Stimulated activated memory B cell treated with anti-CD40 and anti-IgM and Interleukin-4, amounts not matched to agents 10 μg/mL and 1 μg/mL and 100 μg/mL, for 72 hours (primary cell): ENCODE results near the gene DYNLL2.
"Not testable (repeated sequence)": the region's sequence is repeated elsewhere in the genome, so short reads cannot be mapped to it uniquely, and the experiment has no call there.

Experiments used
- ATAC-seq: fragments of 150-1000 bp; cut with Tn5 transposase; 2 replicates; pipeline ENCODE4 v1.10.0; 2021
- H3K27ac Mint-ChIP-seq: one replicate; pipeline ENCODE4 v1.8.0; 2022; ENCODE audit warnings: mild to moderate bottlenecking, mixed read lengths
- H3K27me3 Mint-ChIP-seq: one replicate; pipeline ENCODE4 v1.8.0; 2022; ENCODE audit warnings: mixed read lengths
- H3K36me3 Mint-ChIP-seq: one replicate; pipeline ENCODE4 v1.8.0; 2022; ENCODE audit warnings: mixed read lengths
- H3K4me1 Mint-ChIP-seq: one replicate; pipeline ENCODE4 v1.8.0; 2022; ENCODE audit warnings: mixed read lengths
- H3K4me3 Mint-ChIP-seq: one replicate; pipeline ENCODE4 v1.8.0; 2022; ENCODE audit warnings: mild to moderate bottlenecking, moderate library complexity, mixed read lengths
- H3K9me3 Mint-ChIP-seq: one replicate; pipeline ENCODE4 v1.8.0; 2022; ENCODE audit warnings: mixed read lengths

The DYNLL2 gene

DNA sequence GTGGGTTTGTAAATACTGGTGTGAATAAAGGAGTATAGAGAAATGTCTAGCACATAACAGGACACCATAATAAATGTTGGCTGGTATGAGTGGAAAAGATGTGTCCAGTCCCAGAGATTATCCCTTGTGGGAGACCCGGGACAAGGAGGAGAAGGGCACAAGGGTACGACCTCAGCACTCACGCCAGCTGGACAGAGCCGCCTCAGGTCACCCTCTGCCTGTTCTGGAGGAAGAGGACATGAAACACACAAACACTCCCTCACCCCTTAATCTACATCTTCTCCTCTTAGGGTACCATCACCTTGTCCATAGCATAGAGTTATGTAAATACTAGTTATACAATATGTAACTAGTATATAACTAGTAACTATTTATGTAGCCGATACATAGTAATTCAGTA lies 26.8 kb downstream of the DYNLL2 start:
- Mint-ChIP-seq H3K36me3 (no peaks in the 10 kb centered on the region), H3K27me3 (peaks cover 9% of the 10 kb centered on the region), H3K4me3 (no peak overlapping the region), H3K9me3 (no peaks in the 10 kb centered on the region), H3K27ac (no peak overlapping the region), H3K4me1 (no peaks in the 10 kb centered on the region)
- ATAC-seq = no peak

GRCh38 chr17:58111676-58112075 lies 28.5 kb downstream of the DYNLL2 start:
- no peak overlapping the region for H3K27ac Mint-ChIP-seq
- no peaks in the 10 kb centered on the region for H3K4me1 Mint-ChIP-seq
- no peak for ATAC-seq
- H3K4me3 Mint-ChIP-seq = no peak overlapping the region
- no peaks in the 10 kb centered on the region for H3K9me3 Mint-ChIP-seq
- no peaks in the 10 kb centered on the region for H3K36me3 Mint-ChIP-seq
- peaks cover 26% of the 10 kb centered on the region for H3K27me3 Mint-ChIP-seq

- Mint-ChIP-seq H3K4me1 (no peaks in the 10 kb centered on the region), H3K9me3 (no peaks in the 10 kb centered on the region), H3K27ac (no peak overlapping the region), H3K27me3 (peaks cover 38% of the 10 kb centered on the region), H3K36me3 (no peaks in the 10 kb centered on the region), H3K4me3 (no peak overlapping the region)
- peak; percentile 76 for ATAC-seq
Observed at GRCh38 chr17:58112970-58113631, 29.9 kb downstream of the DYNLL2 start.

DNA sequence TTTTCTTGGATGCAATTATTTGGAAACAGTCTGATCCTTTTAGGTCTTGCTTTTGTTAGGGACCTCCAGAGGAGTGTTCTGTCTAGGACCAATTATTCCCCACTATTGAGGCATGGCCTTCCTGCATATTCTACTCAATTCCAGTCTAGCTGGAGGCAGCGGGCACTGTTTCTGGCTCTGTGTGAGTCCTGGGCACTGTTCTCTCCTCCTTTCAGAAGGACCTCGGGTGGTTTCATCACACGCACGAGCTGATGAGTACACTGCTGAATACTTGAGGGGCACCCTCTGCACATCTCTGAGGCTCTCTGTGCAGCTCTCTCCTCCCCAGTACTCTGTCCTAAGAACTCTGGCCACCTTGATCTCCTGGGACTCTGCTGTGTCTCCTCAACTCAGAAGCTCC lies 30.7 kb downstream of the DYNLL2 start:
- Mint-ChIP-seq H3K27me3 (peaks cover 43% of the 10 kb centered on the region), H3K4me1 (no peaks in the 10 kb centered on the region), H3K36me3 (no peaks in the 10 kb centered on the region), H3K4me3 (no peak overlapping the region), H3K9me3 (no peaks in the 10 kb centered on the region), H3K27ac (no peak overlapping the region)
- no peak for ATAC-seq

GRCh38 chr17:58117382-58117781 lies 34.2 kb downstream of the DYNLL2 start:
- Mint-ChIP-seq H3K9me3 (no peaks in the 10 kb centered on the region), H3K36me3 (no peaks in the 10 kb centered on the region), H3K27me3 (peaks cover 47% of the 10 kb centered on the region), H3K4me3 (no peak overlapping the region), H3K4me1 (no peaks in the 10 kb centered on the region), H3K27ac (no peak overlapping the region)
- ATAC-seq = no peak

DNA sequence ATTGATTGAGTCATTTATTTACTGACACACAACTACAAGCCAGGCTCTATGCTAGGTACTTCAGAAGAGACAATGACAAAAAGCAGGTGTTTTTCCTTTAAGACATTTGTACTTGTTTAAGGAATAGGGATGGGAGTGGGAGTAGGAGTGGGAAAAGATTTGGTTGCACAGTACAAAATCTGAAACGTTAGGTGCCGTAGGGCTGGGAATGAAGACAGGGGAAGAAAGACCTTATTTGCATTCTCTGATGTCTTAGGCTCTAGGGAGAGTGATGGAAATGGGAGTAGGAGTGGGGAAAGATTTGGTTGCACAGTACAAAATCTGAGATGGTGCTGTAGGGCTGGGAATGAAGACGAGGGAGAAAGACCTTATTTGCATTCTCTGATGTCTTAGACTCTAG lies 36.3 kb downstream of the DYNLL2 start:
- Mint-ChIP-seq H3K9me3 (no peaks in the 10 kb centered on the region), H3K4me1 (no peaks in the 10 kb centered on the region), H3K27me3 (peaks cover 47% of the 10 kb centered on the region), H3K36me3 (no peaks in the 10 kb centered on the region), H3K27ac (no peak overlapping the region), H3K4me3 (no peak overlapping the region)
- no peak for ATAC-seq

GRCh38 chr17:58120195-58120822 lies 37.1 kb downstream of the DYNLL2 start:
- Mint-ChIP-seq H3K36me3 (no peaks in the 10 kb centered on the region), H3K27ac (no peak overlapping the region), H3K4me3 (no peak overlapping the region), H3K9me3 (no peaks in the 10 kb centered on the region), H3K27me3 (peaks cover 46% of the 10 kb centered on the region), H3K4me1 (no peaks in the 10 kb centered on the region)
- ATAC-seq = no peak

GRCh38 chr17:58121925-58122324 lies 38.7 kb downstream of the DYNLL2 start:
- no peaks in the 10 kb centered on the region for H3K9me3 Mint-ChIP-seq
- H3K27me3 Mint-ChIP-seq = peaks cover 38% of the 10 kb centered on the region
- H3K4me1 Mint-ChIP-seq = no peaks in the 10 kb centered on the region
- ATAC-seq = no peak
- H3K4me3 Mint-ChIP-seq = no peak overlapping the region
- H3K36me3 Mint-ChIP-seq = no peaks in the 10 kb centered on the region
- H3K27ac Mint-ChIP-seq = no peak overlapping the region

GRCh38 chr17:58127846-58128245 lies 44.6 kb downstream of the DYNLL2 start:
- no peak for ATAC-seq
- no peaks in the 10 kb centered on the region for H3K4me1 Mint-ChIP-seq
- no peak overlapping the region for H3K4me3 Mint-ChIP-seq
- no peaks in the 10 kb centered on the region for H3K36me3 Mint-ChIP-seq
- H3K27me3 Mint-ChIP-seq = peaks cover 46% of the 10 kb centered on the region
- no peak overlapping the region for H3K27ac Mint-ChIP-seq
- no peaks in the 10 kb centered on the region for H3K9me3 Mint-ChIP-seq

- H3K4me3 Mint-ChIP-seq, H3K4me1 Mint-ChIP-seq, H3K36me3 Mint-ChIP-seq, H3K27ac Mint-ChIP-seq, ATAC-seq: not testable (repeated sequence)
- Mint-ChIP-seq H3K9me3 (peaks cover 12% of the 10 kb centered on the region), H3K27me3 (peaks cover 80% of the 10 kb centered on the region)
Observed at GRCh38 chr17:58132697-58133096, 49.5 kb downstream of the DYNLL2 start.

- peaks cover 12% of the 10 kb centered on the region for H3K9me3 Mint-ChIP-seq
- no peak overlapping the region for H3K4me3 Mint-ChIP-seq
- H3K27me3 Mint-ChIP-seq = peaks cover 79% of the 10 kb centered on the region
- no peak for ATAC-seq
- H3K36me3 Mint-ChIP-seq = no peaks in the 10 kb centered on the region
- H3K27ac Mint-ChIP-seq = no peak overlapping the region
- H3K4me1 Mint-ChIP-seq = no peaks in the 10 kb centered on the region
Observed at GRCh38 chr17:58136669-58137279, 53.6 kb downstream of the DYNLL2 start.

GRCh38 chr17:58141505-58141904 lies 58.3 kb downstream of the DYNLL2 start:
- H3K36me3 Mint-ChIP-seq = peaks cover 24% of the 10 kb centered on the region
- no peak overlapping the region for H3K27ac Mint-ChIP-seq
- no peak overlapping the region for H3K4me3 Mint-ChIP-seq
- ATAC-seq = no peak
- H3K4me1 Mint-ChIP-seq = no peaks in the 10 kb centered on the region
- H3K27me3 Mint-ChIP-seq = peaks cover 64% of the 10 kb centered on the region
- H3K9me3 Mint-ChIP-seq = peaks cover 24% of the 10 kb centered on the region

DNA sequence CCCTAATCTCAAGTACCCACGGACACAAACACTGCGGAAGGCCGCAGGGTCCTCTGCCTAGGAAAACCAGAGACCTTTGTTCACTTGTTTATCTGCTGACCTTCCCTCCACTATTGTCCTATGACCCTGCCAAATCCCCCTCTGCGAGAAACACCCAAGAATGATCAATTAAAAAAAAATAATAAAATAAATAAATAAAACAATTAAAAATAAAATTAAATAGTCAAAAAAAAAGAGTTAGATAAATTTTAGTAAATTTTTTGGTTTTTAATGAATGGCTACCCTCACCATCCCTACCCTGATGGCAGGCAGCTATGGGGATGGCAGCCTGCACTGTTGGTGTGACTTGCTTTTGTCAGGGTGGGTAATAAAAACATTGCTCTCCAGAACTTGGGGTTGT lies 60.1 kb downstream of the DYNLL2 start:
- peaks cover 26% of the 10 kb centered on the region for H3K36me3 Mint-ChIP-seq

DNA sequence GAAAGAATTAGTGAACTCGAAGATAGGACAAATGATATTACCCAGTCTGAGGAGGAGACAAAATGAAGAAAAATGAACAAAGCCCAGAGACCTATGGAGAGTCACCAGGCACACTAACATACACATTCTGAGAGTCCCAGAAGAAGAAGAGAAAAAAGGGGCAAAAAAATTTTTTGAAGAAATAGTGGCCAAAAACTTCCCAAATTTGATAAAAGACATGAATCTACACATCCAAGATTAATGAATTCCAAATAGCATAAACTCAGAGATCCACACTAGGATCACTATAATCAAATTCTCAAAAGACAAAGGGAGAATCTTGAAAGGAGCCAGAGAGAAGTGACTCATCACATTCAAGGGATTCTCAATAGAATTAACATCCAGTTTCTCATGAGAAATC lies 61.6 kb downstream of the DYNLL2 start:
- no peak overlapping the region for H3K27ac Mint-ChIP-seq
- no peak for ATAC-seq
- peaks cover 56% of the 10 kb centered on the region for H3K27me3 Mint-ChIP-seq
- no peaks in the 10 kb centered on the region for H3K4me1 Mint-ChIP-seq
- H3K36me3 Mint-ChIP-seq = peaks cover 26% of the 10 kb centered on the region
- no peak overlapping the region for H3K4me3 Mint-ChIP-seq
- peaks cover 23% of the 10 kb centered on the region for H3K9me3 Mint-ChIP-seq

More for the DNA sequence above, 60.1 kb downstream of the DYNLL2 start:
- not testable (repeated sequence) for H3K27ac Mint-ChIP-seq, H3K4me1 Mint-ChIP-seq, ATAC-seq, H3K4me3 Mint-ChIP-seq
- H3K27me3 Mint-ChIP-seq = peaks cover 49% of the 10 kb centered on the region
- peaks cover 23% of the 10 kb centered on the region for H3K9me3 Mint-ChIP-seq
